HG02763 (cell line): Measurements from ENCODE around the gene IQSEC3.
"Not testable (repeated sequence)": the region's sequence is repeated elsewhere in the genome, so short reads cannot be mapped to it uniquely, and the experiment has no call there.

Experiments used
- ATAC-seq: cut with Tn5 transposase; IDR thresholded peaks from one replicate; pipeline ENCODE4 v1.9.1; 2021; ENCODE audit warnings: mild to moderate bottlenecking, moderate library complexity; ENCODE audit not compliant: unreplicated experiment

Gene IQSEC3

DNA sequence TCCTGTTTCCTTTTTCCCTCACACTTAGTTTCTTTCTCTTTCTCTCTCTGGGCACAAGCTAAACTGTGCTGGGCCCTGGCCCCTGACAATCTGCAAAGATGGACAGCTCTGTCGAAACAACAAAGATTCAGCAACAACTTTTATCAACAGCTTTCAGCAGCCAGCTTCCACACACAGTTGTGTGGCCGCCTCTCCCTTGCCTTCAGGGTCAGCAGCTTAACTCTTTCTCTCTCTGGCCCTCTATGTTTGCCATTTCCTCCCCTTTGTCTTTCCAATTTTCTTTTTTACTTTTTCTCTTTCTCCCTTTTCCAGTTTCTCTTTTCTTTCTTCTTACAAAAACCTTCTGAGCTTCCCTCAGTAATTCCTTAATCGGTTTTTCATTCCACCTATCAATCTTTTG lies 43.3 kb downstream of the IQSEC3 start:
- ATAC-seq, result no peak

DNA sequence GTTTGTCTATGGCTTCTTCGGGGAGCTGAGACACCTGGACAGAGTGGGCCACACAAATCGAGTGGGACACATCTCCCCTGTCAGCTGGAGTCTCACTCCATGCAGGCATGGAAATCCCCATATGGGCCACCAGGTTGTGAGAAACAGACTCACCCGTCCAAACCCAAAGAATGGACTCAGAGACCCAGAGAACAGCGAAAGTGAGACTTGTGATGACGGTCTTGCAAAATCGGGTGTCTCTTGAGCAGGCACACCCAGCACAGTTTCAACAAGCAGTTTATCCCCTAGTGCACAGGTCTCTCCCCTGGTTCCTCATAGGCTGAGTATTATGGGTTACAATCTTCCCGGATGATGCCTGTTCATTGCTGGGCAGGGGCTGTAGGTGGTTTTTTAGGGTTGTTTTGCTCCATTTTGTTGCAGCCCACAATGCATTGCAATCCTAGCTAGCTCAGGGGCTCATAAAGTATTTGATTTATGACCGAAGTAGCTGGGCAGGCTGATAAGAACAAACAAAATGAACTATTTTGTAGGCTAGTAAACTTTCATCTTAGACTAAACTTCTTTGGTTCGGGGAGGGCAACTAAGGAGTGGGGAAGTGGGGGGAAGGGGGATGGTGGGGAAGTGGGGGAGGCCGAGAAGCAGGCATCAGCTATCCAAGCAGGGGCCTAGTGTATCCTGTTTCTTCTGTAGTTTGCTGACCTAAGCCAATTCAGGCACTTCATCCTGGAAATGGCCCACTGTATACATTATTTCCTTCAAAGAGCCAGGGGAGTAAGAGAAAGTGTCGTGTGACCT lies 45.3 kb downstream of the IQSEC3 start:
- ATAC-seq, result no peak

DNA sequence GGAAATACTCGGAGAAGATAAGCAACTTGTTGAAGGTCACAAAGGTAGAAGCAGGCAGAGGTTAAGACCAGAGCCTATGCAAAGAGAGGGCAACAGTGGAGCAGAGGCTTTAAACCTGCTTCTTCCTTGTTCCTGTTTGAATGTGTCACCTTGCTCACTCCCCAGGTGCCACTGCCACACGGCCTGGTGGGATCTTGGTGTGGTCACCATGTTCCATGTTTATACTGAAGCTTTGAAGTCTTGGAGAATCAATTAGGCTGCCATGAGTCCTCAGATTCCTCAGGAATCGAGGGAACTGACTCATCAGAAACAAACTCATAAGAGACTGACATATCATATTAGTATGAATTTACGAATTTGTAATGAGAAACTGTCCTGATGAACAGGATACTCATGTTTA lies 46.8 kb downstream of the IQSEC3 start:
- ATAC-seq, result no peak

DNA sequence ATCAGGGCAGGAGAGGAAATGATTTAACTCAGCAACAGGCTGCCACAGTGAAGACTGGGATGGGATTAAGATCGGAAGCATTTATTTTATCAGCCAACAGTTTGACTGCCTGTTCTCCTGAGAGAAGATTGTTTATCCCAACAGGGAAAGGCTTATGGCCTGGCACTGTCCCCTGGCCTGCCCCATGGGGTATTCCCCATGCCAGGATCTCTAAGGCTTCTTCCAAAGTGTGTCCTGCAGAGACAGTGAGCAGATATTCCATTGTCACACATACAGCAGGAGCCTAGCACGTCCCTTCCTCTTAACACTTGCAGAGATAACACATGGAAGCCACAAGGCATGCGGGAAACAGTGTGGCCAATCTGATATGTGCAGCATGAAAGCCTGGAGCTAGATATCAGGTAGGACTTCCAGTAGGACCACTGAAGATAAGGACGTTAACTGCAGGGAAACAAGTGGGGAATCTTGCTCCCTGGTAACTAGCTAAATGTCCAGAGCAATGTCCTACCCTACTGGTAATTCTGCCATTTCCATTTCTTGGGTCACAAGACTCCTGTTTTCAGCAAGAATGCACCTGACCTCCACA lies 48.2 kb downstream of the IQSEC3 start:
- ATAC-seq, result no peak

DNA sequence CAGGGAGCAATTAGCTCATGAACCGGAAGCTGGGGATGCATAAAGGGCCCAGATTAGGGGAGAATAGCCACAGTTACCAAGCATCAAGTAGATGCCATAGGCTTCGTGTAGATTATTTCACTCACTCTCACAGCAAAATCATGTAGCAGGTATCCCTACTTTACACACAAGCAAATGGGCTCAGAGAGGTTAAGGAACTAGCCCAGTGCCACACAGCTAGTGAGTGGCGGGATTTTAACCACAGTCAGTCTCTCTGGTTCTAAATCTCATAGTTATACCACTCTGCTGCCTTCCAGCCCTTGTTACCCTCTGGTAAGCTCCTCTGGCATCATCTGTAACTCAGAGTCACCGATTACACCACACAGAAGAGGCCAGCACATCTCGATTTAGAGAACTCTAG lies 49.0 kb downstream of the IQSEC3 start:
- ATAC-seq, result no peak

DNA sequence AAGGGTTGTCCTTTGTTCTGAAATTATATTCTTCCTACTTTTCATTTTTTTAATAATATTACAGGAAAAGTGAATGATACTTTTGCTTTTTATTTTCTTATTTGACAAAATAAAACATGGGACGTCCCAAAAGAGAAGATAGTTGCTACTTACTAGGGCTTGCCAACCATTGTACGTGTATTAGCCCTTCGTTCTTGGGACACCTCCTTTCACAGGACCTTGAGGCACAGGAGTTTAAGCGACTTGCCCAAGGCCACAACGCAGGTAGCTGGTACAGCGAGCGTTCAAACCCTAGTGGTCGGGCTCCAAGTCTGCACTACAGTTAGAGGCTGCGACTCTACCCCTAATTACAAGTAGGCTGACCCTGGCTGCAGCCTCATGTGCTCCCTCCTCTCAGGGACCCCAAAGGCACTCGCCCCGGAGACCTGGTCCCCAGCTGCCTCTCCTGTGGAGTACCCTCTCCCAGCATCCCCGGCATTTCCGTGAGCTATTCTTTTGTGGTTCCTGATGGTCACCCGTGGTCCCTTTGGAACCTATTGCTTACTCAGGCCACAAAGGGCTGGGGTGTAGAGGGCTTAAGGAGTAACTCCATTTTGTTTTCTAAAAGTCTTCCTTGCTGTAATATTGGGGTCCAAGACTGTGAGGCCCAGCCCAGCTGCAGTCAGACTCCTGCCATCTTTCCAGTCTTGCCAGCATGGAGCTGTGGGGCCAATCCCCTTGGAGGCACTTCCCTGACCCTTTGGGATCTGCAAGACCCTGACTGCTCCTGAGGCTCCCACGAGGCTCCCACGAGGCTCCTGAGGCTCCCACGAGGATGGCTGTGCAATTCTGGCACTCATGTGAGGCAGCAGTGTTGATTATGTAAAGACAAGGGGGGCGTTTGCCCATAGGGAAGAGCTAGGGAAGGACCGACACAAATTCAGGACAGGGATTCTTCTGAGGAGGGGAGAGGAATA lies 49.7 kb downstream of the IQSEC3 start:
- no peak for ATAC-seq

DNA sequence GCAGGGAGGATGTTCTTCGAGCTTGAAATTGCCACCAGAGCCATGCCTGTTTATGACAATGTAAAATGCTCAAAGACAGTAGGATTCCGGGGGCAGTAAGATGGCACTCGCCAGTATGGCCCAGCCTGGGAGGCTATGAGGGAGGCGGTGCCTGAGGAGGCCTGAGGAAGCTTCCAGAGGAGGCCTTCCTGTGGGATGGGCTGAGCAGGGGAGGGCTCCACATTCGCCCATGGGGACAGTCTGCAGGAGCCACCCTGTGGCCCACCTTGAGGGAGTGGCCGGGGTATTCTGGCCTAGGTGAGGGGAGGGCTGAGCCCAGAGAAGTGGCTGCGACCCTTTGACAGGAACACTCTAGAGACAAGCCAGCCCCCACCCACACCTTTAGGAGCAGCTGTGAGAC lies 50.7 kb downstream of the IQSEC3 start:
- ATAC-seq, result no peak

DNA sequence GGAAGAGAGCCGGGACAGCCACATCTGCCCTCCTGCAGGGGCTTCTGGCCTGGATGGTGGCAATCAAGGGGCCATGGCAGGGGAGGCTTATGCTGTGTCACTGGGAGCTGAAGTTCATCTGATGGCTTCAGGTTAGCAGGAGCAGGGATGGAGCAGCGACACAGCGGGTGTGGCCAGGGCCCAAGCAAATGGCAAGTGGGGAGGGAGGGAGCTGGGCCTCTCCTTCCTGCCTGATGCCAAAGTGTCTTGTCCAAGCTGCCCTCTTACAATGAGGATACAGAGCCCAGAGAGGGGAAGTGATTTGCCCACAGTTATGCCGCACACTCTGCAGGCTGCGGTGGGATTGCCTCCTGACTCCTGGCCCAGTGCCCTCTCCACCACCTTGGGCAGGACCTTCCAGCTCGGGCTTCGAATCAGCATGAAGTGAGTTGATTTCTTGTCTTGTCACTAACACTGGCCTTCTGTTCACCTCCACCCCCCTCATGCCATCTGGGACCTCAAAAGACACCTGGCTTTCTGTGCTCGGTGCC lies 51.3 kb downstream of the IQSEC3 start:
- no peak for ATAC-seq

DNA sequence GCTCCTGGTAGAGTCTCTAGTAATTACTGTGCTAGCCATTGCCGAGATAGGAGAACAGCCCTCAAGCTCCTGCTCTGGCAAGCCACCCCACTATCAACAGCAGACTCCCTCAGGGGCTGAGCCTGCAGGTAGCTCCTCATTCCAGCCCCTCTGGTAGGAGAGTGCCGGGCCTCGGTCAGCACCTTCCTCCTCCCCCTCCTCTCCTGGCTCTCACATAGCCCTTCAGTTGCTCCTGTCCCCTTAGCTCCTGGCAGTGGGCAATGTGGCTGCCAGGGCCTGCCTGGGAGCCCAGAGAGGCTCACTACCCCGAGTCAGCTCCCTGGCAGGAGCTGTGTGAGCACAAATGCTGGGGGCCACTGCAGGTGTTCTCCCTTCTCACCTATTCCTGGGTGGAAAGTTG lies 52.0 kb downstream of the IQSEC3 start:
- no peak for ATAC-seq

DNA sequence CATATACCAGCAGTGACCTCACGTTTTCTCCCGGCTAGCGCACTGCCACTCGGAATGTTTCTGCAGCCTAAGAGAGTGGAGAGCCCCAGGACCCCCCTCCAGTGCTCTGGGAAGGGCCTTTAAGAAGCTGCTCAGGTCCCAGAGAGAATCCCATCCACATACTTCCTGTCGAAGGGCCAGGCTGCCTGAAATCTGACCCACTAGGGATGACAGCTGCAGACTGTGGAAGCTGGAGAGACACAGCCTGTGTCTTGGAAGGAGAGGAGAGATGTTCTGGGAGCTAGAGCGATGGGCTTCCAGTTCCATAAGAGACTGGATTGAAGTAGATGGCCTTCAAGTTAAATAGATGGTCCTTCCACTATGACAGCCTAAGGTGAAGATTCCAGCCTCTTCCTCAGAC lies 54.4 kb downstream of the IQSEC3 start:
- ATAC-seq, result no peak

DNA sequence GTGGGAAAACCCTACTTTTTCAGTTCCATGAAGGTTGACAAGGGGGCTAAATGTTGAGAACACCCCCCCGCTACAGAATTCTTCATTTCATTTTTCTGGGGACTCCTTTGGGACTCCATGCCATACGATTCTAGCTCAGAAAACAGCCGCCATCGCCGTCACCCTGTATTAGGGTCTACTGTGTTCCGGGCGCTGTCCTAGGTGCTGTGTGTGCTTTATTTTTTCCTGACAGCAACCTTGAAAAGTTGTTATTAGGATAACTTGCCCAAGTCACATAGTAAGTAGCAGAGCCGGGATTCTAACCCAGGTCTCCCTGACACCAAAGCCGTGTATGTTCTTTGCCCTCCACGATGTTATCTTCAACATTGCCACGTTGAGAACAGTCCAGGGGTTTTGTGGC lies 55.1 kb downstream of the IQSEC3 start:
- no peak for ATAC-seq

DNA sequence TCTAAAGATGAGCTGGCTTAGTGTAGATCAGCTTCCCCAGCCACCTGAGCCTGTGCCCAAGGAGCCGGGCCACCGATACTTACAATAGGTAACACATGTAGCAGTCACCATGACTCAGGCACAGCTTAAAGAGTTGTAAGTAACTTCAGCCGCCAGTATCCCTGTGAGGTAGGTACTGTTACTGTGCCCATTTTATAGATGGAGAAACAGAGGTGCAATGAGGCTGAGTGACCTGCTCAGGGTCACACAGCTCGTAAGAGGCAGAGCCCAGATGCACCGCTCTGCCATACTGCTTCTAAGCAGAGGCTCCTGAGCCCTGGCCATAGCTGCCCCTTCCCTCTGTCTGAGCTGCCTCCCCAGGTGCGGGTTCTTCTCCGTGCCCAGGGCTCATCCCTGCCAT lies 58.5 kb downstream of the IQSEC3 start:
- ATAC-seq, result no peak

DNA sequence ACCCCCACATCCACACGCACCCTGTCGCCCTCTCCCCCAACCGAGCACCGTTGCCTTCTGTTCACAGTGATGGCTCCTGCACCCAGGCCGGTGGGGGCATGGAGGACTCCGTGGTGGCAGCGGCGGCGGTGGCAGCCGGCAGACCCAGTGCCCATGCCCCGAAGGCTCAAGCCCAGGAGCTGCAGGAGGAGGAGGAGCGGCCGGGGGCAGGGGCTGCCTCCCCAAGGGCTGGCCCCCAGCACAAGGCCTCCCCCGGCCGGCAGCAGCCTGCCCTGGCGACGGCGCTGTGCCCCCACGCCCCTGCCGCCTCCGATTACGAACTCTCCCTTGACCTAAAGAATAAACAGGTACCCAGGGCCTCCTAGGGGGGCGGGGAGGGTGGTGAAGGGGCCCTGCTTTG lies 59.0 kb downstream of the IQSEC3 start:
- ATAC-seq, result no peak

DNA sequence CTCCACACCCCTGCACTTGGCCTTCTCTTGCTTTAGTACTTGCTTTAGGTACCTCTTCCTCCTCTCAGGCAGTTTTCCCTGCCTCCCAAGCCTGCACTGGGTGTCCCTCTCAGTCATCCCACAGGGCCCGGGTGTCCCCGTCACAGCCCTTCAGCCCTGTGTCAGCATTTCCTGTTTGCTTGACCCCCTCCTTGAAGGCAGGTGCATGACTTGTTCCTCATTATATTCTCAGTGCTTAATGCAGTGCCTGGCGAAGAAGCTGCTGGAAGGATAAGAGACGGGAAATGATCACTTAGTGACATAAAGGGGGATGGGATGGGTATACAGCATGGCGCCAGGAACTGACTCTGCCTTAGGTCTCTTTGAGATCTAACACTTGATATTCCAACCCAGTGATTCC lies 61.5 kb downstream of the IQSEC3 start:
- no peak for ATAC-seq

DNA sequence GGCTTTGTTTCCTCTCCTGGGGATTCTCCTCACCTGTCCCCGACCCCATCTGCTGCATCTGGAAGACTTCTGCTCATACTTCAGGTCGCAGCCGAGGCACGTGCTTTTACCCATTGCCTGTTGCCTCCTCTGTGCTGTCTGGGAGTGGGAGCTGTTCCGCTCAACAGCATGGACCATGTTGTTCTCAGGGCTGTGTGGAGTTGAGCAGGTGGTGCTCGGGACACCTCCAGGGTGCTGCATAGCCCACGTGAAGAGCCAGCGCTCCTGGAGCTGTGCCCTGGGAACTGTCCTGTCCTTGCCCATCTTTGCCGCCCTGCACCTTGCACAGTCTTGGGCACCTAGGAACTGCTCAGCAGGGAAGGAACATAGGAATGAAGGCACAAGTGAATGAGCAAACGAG lies 62.4 kb downstream of the IQSEC3 start:
- ATAC-seq, result no peak

DNA sequence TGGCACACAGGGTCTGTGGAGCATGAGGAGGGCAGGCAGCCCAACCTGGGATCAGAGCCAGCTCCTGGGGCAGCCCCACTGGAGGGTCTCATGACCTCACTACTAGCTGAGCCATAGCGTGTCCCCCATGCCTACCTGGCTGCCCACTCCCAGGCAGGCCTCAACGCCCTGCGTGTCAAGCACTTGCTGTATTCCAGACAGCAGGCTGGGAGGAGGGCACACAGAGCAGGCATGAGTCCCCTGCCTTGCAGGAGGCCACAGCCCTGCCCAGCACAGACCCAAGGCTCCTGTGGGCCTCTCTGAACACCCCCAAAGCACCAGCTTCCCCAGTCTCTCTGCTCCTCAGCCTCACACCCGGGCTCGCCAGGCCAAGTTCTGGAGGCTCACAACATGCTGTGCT lies 64.0 kb downstream of the IQSEC3 start:
- no peak for ATAC-seq

DNA sequence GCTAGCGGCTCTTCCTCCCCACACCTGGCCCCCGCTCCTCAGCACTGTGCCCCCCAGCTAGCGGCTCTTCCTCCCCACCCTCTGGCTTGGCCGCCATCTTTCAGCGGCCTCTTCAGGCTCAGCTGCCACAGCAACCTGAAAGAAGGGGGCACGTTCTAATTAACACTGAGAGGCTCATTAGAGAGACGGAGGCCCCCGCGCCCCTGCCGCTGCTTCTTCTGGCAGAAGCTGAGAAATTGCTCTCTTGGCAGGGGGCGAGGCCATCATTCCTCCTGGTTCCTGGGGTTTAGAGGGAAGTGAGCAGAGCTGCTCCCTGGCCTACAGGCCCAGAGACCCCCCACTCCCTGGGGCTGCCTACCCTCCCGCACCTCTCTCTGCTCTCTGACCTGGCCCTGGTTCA lies 64.4 kb downstream of the IQSEC3 start:
- ATAC-seq, result no peak

DNA sequence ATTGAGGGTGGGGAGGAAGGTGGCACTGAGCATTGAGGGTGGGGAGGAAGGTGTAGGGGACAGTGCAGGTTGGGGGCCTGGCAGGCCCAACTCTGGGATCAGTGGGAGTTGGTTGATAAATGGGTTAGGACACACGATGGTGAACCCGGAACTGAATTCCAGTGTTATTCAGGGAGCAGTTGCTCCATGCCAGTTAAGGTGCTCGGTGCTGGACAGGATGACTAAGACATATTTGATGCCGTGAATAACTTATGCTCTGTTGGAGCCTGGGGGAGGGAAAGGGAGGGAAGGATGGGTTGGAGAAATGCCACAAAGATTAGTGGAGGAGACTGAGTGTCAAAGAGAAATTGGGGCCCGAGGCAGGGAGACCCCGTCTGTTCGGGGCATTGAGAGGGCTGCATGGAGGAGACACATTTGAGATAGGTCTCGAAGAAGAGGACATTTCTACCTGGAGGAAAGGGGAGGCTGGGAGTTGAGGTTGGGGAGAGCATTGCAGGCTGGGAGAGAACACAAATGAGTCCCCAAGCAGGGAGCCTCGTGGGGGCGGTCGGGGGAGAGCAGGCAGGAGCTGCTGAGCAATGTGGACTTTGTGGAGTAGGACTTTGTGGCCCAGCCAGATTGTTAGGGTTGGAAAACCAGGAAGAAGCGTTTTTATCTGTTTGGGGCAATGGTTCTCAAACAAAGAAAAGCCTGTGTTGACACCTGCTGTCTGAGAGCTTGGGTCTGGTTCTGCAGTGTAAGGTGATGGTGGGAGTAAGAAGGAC lies 65.3 kb downstream of the IQSEC3 start:
- no peak for ATAC-seq

DNA sequence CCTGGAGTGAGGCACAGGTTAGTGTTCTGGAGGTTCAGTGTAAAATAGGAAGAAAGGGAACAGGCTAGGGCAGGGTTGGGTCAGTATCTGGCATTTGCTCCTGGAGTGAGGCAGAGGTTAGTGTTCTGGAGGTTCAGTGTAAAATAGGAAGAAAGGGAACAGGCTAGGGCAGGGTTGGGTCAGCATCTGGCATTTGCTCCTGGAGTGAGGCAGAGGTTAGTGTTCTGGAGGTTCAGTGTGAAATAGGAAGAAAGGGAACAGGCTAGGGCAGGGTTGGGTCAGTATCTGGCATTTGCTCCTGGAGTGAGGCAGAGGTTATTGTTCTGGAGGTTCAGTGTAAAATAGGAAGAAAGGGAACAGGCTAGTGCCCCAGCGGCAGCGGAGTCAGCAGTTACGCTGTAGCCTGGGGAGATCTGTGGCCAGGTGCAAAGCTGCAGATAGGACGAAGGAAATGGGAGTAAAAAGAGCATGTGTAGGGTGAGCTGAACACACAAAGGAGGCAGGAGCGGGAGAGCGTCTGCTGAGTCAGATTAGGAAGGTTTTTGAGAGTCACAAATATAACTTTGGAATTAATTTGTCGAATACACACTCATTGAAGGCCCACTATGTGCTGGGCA lies 67.2 kb downstream of the IQSEC3 start:
- ATAC-seq, result not testable (repeated sequence)

DNA sequence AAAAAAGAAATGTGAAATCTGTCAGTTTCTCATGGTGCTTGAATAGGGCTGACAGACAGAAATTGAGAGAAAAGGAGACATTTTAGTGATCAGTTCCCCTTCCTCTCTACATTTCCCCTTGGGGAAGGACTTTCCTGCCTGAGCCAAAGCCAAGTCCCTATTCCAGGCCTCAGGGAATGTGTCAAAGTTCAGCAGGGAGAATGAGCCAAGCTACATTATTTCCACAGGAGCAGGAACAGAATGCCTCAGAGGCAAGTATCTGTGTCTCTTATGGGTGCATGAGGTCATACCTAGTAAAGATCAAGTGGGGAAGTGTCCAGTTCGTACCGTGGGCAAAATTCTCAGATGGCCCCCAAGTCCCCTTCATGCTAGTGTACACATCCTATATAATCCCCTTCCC lies 68.6 kb downstream of the IQSEC3 start:
- no peak for ATAC-seq
